Keratinocyte (primary cell): Measurements from ENCODE around the gene HP1BP3. TPM values are rescaled to one million over a fixed set of nuclear protein-coding genes. Genes with fewer than 3 reads are reported as not detected.

ENCODE experiments used
- DNase-seq: peaks from one replicate; pipeline ENCODE4 v3.0.0-alpha.2; 2011; ENCODE audit warnings: low read depth, missing footprints, low spot score
- FAIRE-seq: peaks from 2 replicates; lab custom pipeline; 2011; peaks lifted over from hg19 to GRCh38; lab: Jason Lieb, UNC
- H2AFZ ChIP-seq: 2 replicates; pipeline ENCODE4 v1.6.0; 2012; ENCODE audit warnings: low read length, control low read depth, inconsistent platforms; ENCODE audit not compliant: control insufficient read depth
- H3K27ac ChIP-seq: 2 replicates; pipeline ENCODE4 v1.5.1; 2011; ENCODE audit warnings: low read length; ENCODE audit not compliant: control insufficient read depth, insufficient read depth
- H3K27me3 ChIP-seq: 3 replicates; pipeline ENCODE4 v1.6.0; 2011; ENCODE audit warnings: low read length; ENCODE audit not compliant: control insufficient read depth, insufficient read depth; ENCODE audit errors: extremely low read depth
- H3K36me3 ChIP-seq, 2 experiments: 2 replicates in 1 of 2; 3 replicates in 1 of 2; pipeline ENCODE4 v1.5.1; 2011; ENCODE audit warnings: low read length in 2 of 2, mild to moderate bottlenecking in 1 of 2; ENCODE audit not compliant: control insufficient read depth in 2 of 2, insufficient read depth in 2 of 2; ENCODE audit errors: extremely low read depth in 1 of 2
- H3K4me1 ChIP-seq: 3 replicates; pipeline ENCODE4 v1.5.1; 2011; ENCODE audit warnings: low read length; ENCODE audit not compliant: control insufficient read depth, insufficient read depth; ENCODE audit errors: extremely low read depth
- H3K4me2 ChIP-seq: 3 replicates; pipeline ENCODE4 v1.6.0; 2011; ENCODE audit warnings: low read depth, low read length; ENCODE audit not compliant: control insufficient read depth, insufficient read depth; ENCODE audit errors: extremely low read depth
- H3K4me3 ChIP-seq, 3 experiments: fragments of 200-600 bp in 1 of 3; sonication (generic) in 1 of 3; 2 replicates in 2 of 3; 3 replicates in 1 of 3; pipeline ENCODE4 v1.5.1; 2011 to 2016; ENCODE audit warnings: low read length in 3 of 3, mild to moderate bottlenecking in 3 of 3, control low read depth in 2 of 3, inconsistent platforms in 1 of 3, low read depth in 1 of 3, mixed read lengths in 1 of 3, mixed run types in 1 of 3, moderate library complexity in 1 of 3; ENCODE audit not compliant: control insufficient read depth in 2 of 3, insufficient read depth in 2 of 3; ENCODE audit errors: extremely low read depth in 1 of 3
- H3K79me2 ChIP-seq: 2 replicates; pipeline ENCODE4 v1.6.0; 2012; ENCODE audit warnings: low read length; ENCODE audit not compliant: control insufficient read depth, insufficient read depth
- H3K9ac ChIP-seq: 3 replicates; pipeline ENCODE4 v1.6.0; 2011; ENCODE audit warnings: low read length; ENCODE audit not compliant: control insufficient read depth, insufficient read depth; ENCODE audit errors: extremely low read depth
- H3K9me1 ChIP-seq: 3 replicates; pipeline ENCODE4 v1.6.0; 2011; ENCODE audit warnings: low read length; ENCODE audit not compliant: control insufficient read depth, insufficient read depth; ENCODE audit errors: extremely low read depth
- H3K9me3 ChIP-seq: 2 replicates; pipeline ENCODE4 v1.5.1; 2012; ENCODE audit warnings: low read depth, low read length; ENCODE audit not compliant: control insufficient read depth
- H4K20me1 ChIP-seq: 3 replicates; pipeline ENCODE4 v1.6.0; 2011; ENCODE audit warnings: low read length; ENCODE audit not compliant: control insufficient read depth, insufficient read depth; ENCODE audit errors: extremely low read depth
- CTCF ChIP-seq, 3 experiments: IDR thresholded peaks in 1 of 3; conservative IDR thresholded peaks in 1 of 3; optimal IDR thresholded peaks in 1 of 3; 2 replicates in 2 of 3; 3 replicates in 1 of 3; pipeline versions ENCODE3 to v1.5.1; 2011; ENCODE audit warnings: low read length in 3 of 3, mild to moderate bottlenecking in 3 of 3, moderate library complexity in 2 of 3, control low read depth in 1 of 3, inconsistent platforms in 1 of 3; ENCODE audit not compliant: insufficient read depth in 2 of 3; ENCODE audit errors: extremely low read depth in 1 of 3
- EZH2 ChIP-seq: IDR thresholded peaks from one replicate; pipeline ENCODE4 v1.6.1; 2012; ENCODE audit warnings: inconsistent platforms, mild to moderate bottlenecking, low read length, moderate library complexity
- dilution Hi-C: fragments of 300-500 bp; cut with MboI; formaldehyde crosslinking; loops from one replicate; pipeline ENCODE4 v1.7.0; 2020; ENCODE audit warnings: low sequenced_read_pairs; ENCODE audit not compliant: extremely low pct_ligation_motif_present
- polyA plus RNA-seq, 5 experiments: library from polyadenylated mRNA; depleted of rRNA in 3 of 5; stranded (reverse) in 3 of 5; stranded (forward) in 1 of 5; unstranded in 1 of 5; fragments of >200 nt; gene quantifications; 1 replicate in 1 of 5; 2 replicates in 3 of 5; 3 replicates in 1 of 5; pipeline versions ENCODE4 v1.2.1 to v1.2.3, GENCODE V29; 2011 to 2012; ENCODE audit warnings: missing spikeins in 2 of 5, low read depth in 1 of 5, low replicate concordance in 1 of 5

The HP1BP3 gene
- polyA plus RNA-seq, 1 donor (not counting 4 experiments of a cell fraction or from before 2014, with no cell fraction given) = 148 TPM

- Histone ChIP-seq H3K4me3 (no peak overlapping the region), H4K20me1 (no peaks in the 10 kb centered on the region), H3K9me1 (no peaks in the 10 kb centered on the region), H3K4me2 (no peak overlapping the region), H3K9me3 (no peaks in the 10 kb centered on the region), H3K27me3 (no peaks in the 10 kb centered on the region), H3K9ac (no peak overlapping the region), H2AFZ (no peak overlapping the region), H3K36me3 (peaks cover 0 to 12% of the 10 kb centered on the region in 2 experiments), H3K79me2 (no peaks in the 10 kb centered on the region), H3K27ac (no peak overlapping the region), H3K4me1 (peaks cover 24% of the 10 kb centered on the region)
- dilution Hi-C loops = no loop called here
- TF ChIP-seq CTCF (optimal IDR thresholded peaks at IDR 0.05 in 1 of 3, IDR thresholded peaks at IDR 0.05 in 1 of 3, conservative IDR thresholded peaks at IDR 0.05 in 1 of 3; ENCODE audit: extremely low read depth in 1 of 3, insufficient read depth in 2 of 3, low read length in 3 of 3) = no peak
- TF ChIP-seq EZH2 = no peak
- DNase-seq = no peak
- FAIRE-seq = no peak
Observed at GRCh38 chr1:20699558-20699957, 87.5 kb downstream of the HP1BP3 start.

- Histone ChIP-seq H3K9ac (no peak overlapping the region), H3K4me1 (peaks cover 24% of the 10 kb centered on the region), H3K27ac (no peak overlapping the region), H3K79me2 (no peaks in the 10 kb centered on the region), H2AFZ (no peak overlapping the region), H3K4me2 (peak overlapping the region; percentile 18), H3K4me3 (no peak overlapping the region), H3K27me3 (no peaks in the 10 kb centered on the region), H3K9me3 (no peaks in the 10 kb centered on the region), H3K36me3 (peaks cover 0 to 16% of the 10 kb centered on the region in 2 experiments), H3K9me1 (no peaks in the 10 kb centered on the region), H4K20me1 (no peaks in the 10 kb centered on the region)
- FAIRE-seq (peak; percentile 81), DNase-seq (no peak)
- dilution Hi-C loops = no loop called here
- TF ChIP-seq CTCF (optimal IDR thresholded peaks at IDR 0.05 in 1 of 3, IDR thresholded peaks at IDR 0.05 in 1 of 3, conservative IDR thresholded peaks at IDR 0.05 in 1 of 3; ENCODE audit: extremely low read depth in 1 of 3, insufficient read depth in 2 of 3, low read length in 3 of 3) = no peak
- no peak for TF ChIP-seq EZH2
Observed at GRCh38 chr1:20698195-20698910, 88.8 kb downstream of the HP1BP3 start.
